Measurements from ENCODE around the gene WDR7.

Gene WDR7

DNA sequence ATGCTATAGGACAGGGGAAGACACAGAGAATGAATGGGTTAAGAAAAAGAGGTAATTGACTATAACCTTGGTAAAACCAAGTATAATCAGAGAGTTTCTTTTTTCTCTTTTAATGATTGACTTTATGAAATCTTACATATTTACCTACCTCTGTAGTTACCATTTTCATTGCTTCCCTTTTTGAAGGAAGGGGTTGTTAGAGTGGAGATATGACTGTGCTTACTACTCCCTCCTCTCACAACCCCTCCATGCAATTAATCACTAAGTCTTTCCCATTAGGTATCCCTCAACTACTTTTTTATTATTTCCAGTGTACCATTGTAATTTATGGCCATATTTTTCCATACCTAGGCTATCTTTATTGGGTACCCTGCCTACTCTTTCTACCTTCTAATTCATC, 71.4 kb downstream of the WDR7 start:
- DNase-seq (ENCODE audit: low read depth in 2 of 2): no peak

DNA sequence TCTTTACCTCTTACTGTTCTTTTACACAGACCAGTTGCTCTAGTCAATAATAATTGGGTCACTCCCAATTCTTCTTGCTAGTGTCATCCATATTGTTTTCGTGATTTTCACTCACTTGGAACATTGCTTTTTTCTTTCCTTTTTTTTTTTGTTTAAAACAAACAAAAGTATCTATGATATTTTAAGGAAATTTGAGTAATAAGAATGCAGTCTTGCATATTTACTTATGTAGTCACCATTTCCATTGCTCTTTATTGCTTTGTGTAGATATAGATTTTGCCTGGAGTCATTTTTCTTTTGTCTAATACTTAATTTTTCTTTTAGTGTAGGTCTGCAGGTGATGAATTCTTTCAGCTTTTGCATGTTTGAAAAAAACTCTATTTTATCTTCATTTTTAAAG, 71.9 kb downstream of the WDR7 start:
- DNase-seq (ENCODE audit: low read depth in 2 of 2): no peak

DNA sequence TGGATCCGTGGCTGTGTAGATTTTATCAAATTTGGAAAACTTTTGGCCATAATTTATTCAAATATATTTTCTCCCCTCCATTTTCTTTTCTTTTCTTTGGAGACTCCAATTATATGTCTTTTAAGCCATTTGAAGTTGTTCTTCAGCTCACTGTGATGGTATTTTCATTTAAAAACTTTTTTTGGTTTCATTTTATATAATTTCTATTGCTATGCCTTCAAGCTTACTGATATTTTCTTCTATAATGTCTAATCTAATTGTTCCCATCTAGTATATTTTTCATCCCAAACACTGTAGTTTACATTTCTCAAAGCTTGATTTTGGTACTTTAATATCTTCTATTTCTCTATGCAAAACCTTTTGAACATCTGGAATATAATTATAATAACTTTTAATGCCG, 72.5 kb downstream of the WDR7 start:
- no peak for DNase-seq (ENCODE audit: low read depth in 2 of 2)

DNA sequence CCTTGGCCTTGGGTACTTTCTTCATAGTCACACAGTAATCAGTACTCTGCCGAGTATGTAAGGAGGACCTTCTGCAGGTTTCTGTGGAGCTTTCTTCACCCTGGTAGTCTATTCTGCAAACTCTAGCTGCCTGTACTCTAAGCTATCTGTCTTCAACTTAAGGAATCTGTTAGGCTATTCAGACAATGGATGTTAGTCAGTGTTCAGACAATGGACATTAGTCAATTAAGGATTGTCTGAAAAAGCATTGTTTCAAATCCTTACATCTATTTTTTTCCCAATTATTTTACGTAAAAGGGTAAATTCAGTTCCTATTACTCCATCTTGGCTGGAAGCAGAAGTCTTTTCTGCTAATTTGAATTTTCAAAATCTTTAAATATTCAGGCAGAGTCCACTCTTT, 75.7 kb downstream of the WDR7 start:
- DNase-seq (ENCODE audit: low read depth in 2 of 2): no peak

DNA sequence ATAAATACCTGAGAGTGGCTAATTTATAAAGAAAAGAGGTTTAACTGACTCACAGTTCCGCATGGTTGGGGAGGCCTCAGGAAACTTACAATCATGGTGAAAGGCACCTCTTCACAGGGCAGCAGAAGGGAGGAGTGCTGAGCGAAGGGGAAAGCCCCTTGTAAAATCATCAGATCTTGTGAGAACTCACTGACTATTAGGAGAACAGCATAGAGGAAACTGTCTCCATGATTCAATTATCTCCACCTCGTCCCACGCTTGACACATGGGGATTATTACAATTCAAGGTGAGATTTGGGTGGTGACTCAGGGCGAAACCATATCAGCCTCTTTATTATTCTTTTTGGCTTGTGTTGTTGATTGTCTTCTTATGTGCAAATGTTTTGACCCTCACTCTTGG, 76.2 kb downstream of the WDR7 start:
- no peak for DNase-seq (ENCODE audit: low read depth in 2 of 2)

DNA sequence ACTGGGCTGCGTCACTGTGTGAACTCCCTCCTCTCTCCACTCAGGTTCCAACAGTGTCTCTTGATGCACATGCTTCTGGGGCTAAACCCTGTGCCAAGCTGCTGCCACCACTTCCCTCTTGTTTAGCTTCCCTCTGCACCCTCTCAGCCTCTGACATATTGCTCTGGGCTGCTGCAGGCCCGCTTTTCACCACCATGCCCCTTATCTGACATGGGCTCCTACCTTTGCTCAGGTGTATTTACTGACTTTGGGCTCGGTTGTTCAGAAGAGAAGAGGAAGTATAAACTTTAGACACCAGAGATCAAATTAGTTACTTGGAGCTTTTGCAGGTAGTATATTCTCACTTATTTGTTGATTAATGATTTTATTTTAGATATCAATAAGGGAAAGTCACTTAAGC, 77.6 kb downstream of the WDR7 start:
- no peak for DNase-seq (ENCODE audit: low read depth in 2 of 2)

DNA sequence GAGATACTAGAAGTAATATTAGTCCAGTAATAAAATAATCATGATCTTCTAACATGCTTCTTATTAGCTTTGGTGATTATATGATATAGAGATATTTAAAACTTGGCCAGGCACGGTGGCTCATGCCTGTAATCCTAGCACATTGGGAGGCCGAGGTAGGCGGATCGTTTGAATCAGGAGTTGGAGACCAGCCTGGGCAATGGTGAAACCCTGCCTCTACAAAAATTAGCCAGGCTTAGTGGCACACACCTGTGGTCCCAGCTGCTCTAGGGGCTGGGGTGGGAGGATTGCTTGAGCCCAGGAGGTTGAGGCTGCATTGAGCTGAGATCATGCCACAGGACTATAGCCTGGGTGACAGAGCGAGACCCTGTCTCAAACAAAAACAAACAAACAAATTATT, 87.0 kb downstream of the WDR7 start:
- DNase-seq (ENCODE audit: low read depth in 2 of 2): no peak

DNA sequence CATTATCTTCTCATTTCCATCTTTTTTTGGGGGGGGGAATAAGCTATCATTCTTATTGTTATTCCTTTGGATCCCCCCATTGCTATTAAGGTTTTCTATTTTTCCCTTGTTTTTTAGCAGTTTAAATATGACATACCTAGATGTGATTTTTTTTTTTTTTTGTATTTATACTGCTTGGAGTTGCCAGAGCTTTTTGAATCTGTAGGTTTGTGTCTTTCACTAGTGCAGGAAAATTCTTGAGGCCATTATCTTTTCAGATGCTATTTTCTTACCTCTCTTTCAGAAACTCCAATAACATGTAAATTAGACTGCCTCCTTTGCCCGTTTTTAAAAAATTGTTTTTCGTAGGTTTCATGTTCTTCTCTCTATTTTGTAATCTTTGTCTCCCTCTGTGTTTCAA, 88.6 kb downstream of the WDR7 start:
- DNase-seq (ENCODE audit: low read depth in 2 of 2): no peak

DNA sequence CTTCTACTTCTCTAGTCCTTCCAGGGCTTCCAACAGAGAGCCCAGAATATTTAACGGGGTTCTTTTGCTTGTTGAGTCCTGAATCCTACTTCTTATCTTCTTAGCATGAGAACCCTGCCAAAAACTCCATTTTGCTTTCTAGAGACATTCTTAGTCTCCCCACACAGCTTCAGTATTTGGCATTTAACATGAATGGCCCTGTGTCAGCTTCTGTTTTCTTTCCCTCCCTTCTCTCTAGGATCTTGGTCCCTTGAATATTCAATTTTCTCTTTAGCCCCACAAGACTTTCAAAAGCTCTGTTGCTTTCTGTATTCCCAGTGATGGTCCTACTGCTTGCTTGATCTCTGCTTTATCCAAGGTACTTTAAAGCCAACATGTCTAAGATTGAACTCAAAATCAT, 89.5 kb downstream of the WDR7 start:
- DNase-seq (ENCODE audit: low read depth in 2 of 2): no peak

DNA sequence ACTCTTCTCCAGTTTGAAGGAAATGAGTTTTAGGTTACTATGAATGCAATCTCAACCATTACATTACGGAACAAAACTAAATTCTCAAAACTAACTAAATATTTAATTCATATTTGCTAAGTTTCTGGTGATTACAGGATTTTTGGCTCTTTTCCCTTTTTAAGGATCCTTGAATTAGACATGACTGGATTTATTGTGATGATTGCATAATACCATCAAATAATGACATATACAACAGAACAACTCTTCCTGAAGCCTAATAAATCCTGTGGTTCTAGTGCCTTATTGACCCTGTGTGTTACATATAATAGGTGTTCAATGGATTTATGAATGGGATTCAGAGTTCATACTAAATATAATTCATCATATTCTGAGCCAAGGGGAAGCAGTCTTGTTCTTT, 90.5 kb downstream of the WDR7 start:
- DNase-seq (ENCODE audit: low read depth in 2 of 2): no peak

DNA sequence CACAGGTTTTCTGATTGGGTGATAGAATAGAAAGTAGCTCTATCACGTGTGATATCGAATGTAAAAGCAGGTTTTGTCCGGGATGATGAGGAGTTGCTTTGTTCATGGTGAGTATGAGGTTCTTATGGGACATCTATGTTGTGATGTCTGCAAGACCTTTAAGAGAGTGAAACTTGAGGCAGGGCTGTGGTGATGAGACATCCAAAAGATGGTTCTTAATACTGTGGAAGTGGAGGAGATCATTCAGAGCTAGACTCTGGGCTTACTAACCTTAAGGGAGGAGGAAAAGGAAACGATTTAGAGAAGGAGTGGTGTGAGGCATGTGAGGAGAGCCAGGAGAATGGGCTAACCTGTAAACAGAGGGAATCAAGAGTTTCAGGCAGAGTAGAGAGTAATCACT, 92.0 kb downstream of the WDR7 start:
- DNase-seq (ENCODE audit: low read depth in 2 of 2): no peak

DNA sequence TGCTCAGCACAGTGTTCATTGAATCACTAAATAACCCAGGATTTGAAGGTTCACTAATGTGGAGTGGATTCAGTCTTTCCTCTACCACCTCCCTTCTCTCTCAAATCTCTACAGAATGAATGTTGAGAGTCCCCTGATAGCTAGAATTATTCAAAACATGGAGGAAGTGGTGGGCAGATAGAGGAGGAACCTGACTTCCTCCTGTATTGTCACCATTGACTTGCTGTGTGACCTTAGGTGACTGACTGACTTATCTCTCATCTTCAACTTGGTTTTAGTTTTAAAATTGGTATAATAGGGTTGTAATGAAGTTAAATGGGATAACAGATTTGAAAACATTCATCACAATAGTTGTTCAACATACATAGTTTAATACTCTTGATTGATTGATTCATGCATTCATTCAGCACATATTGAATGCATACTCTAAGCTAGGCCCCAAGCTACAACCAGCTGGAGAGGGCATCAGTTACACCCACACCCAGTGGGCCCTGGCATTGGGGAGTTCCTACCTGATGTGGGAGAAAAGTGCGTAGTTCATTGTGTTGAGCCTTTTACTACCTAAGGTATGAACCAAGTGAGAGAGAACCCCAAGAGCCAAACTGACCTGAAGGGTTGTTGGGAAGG, 96.0 kb downstream of the WDR7 start:
- DNase-seq (ENCODE audit: low read depth in 2 of 2): no peak

DNA sequence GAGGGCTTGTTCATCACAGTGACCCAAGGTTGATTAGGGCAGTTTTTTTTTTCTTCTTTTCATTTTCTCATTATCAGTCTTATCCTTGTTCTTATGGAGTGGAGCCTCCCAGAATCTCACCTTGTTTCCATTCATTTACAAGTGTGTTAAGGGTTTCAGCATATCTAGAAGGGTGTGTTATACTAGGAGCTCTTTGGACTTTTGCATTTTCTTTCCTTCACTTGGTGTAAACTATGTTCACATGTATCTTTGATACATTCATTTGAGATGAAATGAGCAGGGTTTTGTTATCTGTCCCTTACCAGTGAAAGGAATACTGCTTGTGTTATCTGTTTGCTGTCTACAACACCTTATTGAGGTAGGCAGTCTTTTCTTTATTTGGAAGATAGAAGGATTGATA, 96.7 kb downstream of the WDR7 start:
- no peak for DNase-seq (ENCODE audit: low read depth in 2 of 2)

DNA sequence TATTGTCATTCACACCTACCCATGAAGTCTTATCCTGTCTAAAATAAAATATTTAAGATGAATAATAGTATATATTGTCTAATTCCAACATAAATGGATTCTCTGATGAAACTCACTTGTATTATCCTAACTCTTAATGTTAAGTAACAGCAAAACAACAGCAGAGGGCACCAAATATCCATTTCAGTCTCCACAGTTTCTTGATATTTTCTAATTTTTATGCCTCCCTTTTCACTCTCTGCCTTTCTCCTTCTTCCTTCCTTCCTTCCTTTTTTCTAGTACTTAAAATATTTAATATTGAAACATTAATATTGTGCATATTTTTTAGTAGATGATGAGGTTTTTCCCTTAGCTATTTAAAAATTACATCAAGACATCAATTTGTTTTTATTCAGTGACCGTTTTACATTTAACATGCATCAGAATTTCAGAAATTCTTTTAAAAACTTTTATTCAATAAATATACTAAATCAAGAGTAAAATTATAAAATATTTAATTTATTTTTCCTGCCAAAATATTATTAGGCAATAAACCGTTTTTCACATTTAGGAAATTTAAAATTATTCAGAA, 97.6 kb downstream of the WDR7 start:
- DNase-seq (ENCODE audit: low read depth in 2 of 2): peak; percentile 11 to 27

DNA sequence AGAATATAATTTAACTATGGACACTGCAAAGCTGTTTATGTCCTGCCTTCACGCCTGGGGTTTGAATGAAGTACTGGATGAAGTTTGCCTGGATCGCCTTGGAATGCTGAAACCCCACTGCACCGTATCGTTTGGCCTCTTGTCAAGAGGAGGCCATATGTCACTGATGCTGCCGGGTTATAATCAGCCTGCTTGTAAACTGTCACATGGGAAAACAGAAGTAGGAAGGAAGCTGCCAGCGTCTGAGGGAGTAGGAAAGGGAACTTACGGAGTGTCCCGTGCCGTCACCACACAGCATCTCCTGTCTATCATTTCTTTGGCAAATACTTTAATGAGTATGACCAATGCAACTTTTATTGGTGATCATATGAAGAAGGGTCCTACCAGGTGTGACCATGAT, 105.8 kb downstream of the WDR7 start:
- DNase-seq (ENCODE audit: low read depth in 2 of 2): no peak

DNA sequence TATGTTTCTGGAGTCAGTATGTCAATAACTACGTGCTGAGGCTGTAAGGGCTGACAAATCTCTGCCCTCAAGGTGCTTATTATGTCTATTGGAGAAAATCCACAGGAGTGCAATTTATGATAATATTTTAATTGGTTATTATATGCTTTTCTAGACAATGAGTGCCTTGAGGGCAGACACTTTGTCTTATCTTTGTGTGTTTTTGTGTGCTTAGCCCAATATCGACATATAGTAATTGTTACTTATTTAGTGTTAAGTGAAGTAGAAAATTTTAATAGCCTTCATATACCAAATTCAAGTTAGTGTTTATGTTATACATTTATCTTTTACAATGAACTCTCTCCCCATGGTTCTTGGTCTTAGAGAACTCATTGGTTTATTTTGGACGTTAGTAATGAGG, 118.9 kb downstream of the WDR7 start:
- DNase-seq (ENCODE audit: low read depth in 2 of 2): no peak

DNA sequence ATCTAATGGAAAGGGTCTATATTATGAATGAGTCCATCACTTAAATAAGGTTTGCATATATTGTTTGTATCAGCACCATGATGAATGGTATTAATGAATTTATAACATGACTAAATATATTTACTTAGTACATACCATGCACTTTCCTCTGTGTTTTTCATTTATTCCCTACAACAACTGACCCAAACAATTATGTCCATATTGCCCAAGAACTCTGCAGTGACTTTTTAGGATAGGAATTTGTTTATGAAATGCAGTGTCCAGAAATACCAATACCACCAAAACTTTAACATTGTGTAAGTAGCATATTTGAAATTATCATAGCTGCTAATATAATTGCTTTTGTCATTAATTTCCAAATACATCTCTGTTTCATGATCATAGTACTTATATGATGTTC, 119.7 kb downstream of the WDR7 start:
- DNase-seq (ENCODE audit: low read depth in 2 of 2): no peak

DNA sequence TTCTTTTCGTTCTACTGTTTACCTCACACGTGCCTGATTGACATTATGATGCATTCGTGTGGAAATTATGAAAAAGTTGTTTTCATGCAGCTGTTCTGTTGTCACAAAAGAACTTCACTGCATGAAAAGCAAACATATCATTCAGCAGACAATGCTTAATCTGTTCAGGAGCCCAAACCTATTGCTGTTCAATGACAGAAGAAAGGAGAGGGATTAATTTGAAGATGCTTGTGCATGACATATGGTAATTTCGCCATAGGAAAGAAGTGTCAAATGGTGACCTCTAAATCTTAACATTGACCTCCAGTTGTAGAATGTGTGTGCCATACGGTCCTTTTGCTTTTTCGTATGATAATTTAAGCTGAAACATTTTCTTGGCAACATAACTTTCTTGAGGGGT, 124.5 kb downstream of the WDR7 start:
- no peak for DNase-seq (ENCODE audit: low read depth in 2 of 2)

DNA sequence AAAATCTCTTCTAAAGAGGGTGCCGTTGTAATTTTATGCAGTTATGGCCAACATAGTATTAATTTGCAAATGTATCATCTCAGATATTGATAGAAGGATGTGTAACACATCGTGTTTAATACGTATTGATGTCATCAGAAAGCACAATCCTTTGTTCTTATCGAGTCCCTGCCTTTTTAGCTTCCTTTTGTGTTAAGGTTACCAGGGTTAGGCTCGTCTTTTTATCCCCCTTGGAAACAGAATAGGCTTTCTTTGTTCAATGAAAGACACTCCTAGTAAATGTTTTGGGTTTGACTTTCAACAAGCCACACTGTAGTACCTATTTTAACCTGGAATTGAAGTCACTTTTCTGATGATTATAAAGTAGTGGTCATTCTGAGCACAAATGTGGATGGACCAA, 136.2 kb downstream of the WDR7 start:
- no peak for DNase-seq (ENCODE audit: low read depth in 2 of 2)

DNA sequence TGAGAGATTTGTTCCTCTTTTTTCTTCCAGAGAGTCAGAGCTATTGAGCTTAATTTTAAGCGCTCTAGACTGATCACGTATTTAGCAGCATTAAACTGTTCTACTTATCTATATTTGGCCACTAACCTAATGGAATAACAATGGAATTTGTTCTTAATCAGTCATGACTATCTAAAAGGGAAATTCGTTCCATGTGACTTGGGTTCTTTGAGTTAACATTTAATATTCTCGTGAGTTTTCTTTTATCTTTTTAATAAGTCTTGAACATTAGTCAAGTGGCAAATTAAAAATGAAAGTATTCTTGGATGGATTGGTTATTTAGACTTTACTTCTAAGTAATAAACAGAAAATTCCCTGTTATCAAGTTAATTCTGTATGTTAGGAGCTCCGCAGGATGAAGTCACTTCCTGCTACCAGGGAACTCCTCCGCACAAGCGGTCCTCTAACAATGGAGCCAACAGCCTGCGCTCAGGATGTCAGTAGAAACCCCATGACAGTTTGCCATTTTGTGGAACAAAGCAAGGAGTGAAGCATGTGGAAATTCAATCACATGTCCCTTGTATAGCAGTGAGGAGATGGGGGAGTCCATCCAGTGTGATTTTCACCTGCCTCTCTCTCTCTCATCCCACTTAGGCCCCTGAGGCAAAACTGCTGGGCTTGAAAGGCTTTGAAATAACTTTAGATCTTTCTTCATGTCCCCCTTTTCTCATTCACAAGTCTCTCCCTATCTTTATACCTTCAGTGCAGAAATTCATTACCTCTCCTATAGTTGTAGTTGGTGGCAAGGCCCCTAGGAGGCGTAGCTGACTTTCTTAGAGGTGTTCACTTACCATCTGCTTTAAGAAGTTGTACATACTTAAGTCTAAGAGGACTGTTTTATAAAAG, 138.1 kb downstream of the WDR7 start:
- no peak for DNase-seq (ENCODE audit: low read depth in 2 of 2)

DNA sequence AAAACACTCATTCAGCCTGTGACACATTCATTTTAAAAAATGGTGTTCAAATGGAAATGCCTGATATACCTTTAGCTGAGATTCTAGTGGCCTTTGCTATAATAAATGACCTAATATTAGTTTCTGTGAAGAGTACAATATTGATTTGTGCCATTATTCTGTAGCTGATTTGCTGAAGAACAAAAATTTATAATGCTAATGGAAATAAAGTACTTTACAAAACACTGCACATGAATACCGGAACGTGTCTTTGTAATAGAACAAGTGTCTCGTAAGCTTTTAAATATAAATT, 138.7 kb downstream of the WDR7 start:
- no peak for DNase-seq (ENCODE audit: low read depth in 2 of 2)

DNA sequence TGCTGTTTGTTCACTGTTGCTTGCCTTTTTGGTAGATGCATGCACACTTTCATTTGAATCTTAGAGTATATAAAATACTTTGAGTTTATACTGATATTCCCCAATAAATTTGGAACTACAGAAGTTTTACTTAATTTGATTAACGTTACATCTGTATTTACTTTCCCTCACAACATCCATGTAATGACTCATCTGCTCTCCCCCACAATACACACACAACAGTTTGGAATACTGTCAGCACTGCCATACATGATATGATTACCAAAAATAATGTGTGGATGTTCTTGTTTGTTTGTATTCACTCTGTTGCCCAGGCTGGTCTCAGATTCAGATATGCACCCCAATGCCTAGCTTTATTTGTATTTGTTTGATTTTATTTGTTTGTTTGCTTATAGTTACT, 144.2 kb downstream of the WDR7 start:
- no peak for DNase-seq (ENCODE audit: low read depth in 2 of 2)

DNA sequence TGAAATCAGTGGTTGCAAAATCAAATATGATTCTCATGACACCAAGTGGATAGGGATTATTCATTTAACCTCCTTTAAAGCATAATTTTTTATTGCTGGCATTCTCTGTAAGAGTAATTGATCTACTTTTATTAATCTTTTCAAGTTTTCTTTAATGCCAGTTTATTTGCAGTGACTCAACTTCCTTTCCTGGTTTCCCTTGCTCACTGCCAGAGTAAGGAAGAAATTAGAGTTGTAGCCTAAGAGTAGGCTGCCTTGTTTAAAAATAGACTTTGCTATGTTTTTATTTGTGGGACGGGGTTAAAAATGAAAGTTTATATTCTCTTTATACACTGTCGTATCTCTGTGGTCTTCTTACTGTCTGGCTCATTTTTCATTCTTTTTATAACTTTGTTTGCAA, 148.6 kb downstream of the WDR7 start:
- DNase-seq (ENCODE audit: low read depth in 2 of 2): no peak

DNA sequence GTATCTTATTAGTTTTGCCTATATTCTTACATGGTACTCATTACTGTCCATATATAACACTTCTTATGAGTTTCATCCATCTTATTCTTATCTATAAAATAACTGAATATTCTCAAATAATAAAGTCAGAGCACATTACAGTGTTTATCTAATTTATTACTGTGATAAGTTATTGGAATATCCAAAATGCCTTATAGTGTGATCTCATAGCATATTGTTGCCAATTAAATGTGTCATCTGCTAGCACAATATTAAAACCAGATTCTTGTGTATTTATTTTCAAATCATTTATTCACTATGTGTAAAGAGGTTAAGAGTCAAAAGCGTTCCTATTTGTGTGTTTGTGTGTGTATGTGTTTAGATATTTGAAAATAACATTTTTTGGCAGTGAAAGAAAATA, 151.9 kb downstream of the WDR7 start:
- DNase-seq (ENCODE audit: low read depth in 2 of 2): peak in 1 of 2 experiments; percentile 10

Measured in fibroblast of skin of left quadriceps (primary cell).